ENCODE measurements around the gene MPZL2. TPM values are rescaled to one million over a fixed set of nuclear protein-coding genes. Genes with fewer than 3 reads are reported as not detected.

MPZL2 gene
- total and polyA plus RNA-seq, 12 donors = 0.48 to 14.9 (median 5.1) TPM

DNA sequence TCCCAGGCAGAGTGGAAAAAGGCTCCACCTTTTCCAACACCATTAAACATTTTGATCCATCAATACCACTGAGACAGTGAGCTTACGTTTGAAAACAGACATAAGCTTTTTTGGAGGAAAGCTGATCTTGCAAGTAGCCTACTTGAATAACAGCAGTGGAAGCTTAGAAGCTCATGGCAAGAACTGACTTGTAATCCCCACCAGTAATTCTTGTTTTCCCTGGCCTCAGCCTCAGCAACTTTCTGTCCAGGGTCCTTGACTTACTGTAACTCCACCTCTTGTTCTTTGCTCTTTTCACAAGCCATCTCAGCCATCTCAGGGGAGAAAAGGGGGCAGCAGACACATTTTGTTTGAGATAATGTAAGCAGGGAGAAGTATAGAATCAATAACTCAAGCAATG, 12.3 kb upstream of the MPZL2 start:
- Histone ChIP-seq H3K4me3 (no peak overlapping the region), H3K27me3 (peaks cover 5% of the 10 kb centered on the region), H3K27ac (no peak overlapping the region), H3K9me3 (replicated peaks in 1 of 3) (no peaks in the 10 kb centered on the region), H3K4me1 (replicated peaks in 1 of 2) (no peaks in the 10 kb centered on the region), H3K36me3 (replicated peaks in 1 of 2) (no peaks in the 10 kb centered on the region)
- no peak for DNase-seq
- WGBS, 4 donors = 43 to 73% (median 60%) methylated on average over 1 of the region's 1 CpG
- TF ChIP-seq POLR2A (IDR thresholded peaks at IDR 0.05) = no peak
- TF ChIP-seq, protein P1, sequence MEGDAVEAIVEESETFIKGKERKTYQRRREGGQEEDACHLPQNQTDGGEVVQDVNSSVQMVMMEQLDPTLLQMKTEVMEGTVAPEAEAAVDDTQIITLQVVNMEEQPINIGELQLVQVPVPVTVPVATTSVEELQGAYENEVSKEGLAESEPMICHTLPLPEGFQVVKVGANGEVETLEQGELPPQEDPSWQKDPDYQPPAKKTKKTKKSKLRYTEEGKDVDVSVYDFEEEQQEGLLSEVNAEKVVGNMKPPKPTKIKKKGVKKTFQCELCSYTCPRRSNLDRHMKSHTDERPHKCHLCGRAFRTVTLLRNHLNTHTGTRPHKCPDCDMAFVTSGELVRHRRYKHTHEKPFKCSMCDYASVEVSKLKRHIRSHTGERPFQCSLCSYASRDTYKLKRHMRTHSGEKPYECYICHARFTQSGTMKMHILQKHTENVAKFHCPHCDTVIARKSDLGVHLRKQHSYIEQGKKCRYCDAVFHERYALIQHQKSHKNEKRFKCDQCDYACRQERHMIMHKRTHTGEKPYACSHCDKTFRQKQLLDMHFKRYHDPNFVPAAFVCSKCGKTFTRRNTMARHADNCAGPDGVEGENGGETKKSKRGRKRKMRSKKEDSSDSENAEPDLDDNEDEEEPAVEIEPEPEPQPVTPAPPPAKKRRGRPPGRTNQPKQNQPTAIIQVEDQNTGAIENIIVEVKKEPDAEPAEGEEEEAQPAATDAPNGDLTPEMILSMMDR (IDR thresholded peaks at IDR 0.05) = no peak
- intact Hi-C loops (cut with DNase I) = no loop called here

DNA sequence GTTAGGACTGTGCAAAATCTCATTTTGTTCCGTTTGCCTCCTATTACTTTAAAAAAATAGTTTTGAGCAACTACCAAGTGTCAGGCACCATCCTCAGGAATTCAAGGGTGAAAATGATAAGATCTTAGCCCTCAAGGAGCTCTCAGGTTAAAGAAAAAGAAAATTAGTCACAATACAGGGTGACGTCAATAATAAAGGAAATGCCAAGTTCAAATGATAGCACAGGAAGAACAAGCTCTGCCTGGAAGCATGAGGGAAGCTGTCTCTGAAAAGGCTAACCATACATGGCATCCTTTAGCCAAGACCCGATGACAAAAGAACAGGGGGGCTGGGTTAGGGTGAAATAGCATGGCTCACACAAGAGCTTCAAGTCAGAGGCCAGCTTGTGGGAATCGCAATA, 11.1 kb upstream of the MPZL2 start:
- no peak for TF ChIP-seq POLR2A (IDR thresholded peaks at IDR 0.05)
- TF ChIP-seq, protein P1 (IDR thresholded peaks at IDR 0.05) = no peak
- Histone ChIP-seq H3K36me3 (replicated peaks in 1 of 2) (no peaks in the 10 kb centered on the region), H3K27me3 (peaks cover 5% of the 10 kb centered on the region), H3K4me3 (no peak overlapping the region), H3K4me1 (replicated peaks in 1 of 2) (no peaks in the 10 kb centered on the region), H3K9me3 (replicated peaks in 1 of 3) (no peaks in the 10 kb centered on the region), H3K27ac (peak overlapping the region in 1 of 5 donors; percentile 36)
- no peak for DNase-seq
- 40 to 61% (median 53%) methylated on average over 4 of the region's 4 CpGs for WGBS, 4 donors
- intact Hi-C loops (cut with DNase I) = no loop called here

DNA sequence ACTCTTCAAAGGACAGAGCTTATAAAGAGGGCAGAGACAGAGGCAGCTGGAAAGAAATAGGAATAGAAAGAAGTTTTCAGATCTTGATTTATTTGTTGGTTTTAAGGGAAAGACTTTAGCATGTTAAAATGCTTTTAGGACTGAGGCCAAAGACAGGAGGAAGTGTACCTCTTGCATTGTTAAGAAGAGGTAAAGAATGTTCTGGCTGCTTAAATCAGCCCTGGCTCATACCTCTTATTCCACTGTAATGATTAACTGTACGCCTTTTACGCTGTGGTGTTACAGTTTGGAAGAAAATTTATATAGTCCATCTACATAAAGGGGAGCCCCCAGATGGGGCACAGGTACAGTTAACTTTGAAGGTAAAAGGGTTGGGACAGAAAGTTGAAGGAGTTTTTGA, 10.1 kb upstream of the MPZL2 start:
- Histone ChIP-seq H3K27me3 (no peaks in the 10 kb centered on the region), H3K4me3 (no peak overlapping the region), H3K36me3 (replicated peaks in 1 of 2) (no peaks in the 10 kb centered on the region), H3K9me3 (replicated peaks in 1 of 3) (no peaks in the 10 kb centered on the region), H3K27ac (no peak overlapping the region), H3K4me1 (replicated peaks in 1 of 2) (no peaks in the 10 kb centered on the region)
- no peak for DNase-seq
- no peak for TF ChIP-seq POLR2A (IDR thresholded peaks at IDR 0.05)
- TF ChIP-seq, protein P1 (IDR thresholded peaks at IDR 0.05) = no peak
- intact Hi-C loops (cut with DNase I) = no loop called here
- 78 to 92% (median 88%) methylated on average over 2 of the region's 2 CpGs for WGBS, 4 donors

DNA sequence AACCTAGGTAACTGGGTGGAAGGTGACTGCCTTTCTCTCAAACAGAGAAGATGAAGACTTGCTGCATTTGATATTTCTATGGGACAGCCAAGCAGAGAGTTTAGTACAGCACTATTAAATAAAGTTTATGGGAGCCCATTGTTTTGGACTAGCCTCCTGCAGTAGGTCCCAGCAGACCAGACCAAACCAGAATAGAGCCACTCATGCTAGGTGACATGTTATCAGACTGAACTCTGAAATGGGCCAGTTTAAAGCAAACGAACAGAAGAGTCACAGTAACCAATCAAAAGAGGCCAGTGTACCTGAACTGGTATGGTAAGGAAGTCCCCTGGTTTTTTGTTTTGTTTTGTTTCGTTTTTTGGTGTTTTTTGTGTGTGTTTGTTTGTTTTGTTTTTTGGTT, 7.9 kb upstream of the MPZL2 start:
- Histone ChIP-seq H3K27me3 (no peaks in the 10 kb centered on the region), H3K9me3 (replicated peaks in 1 of 3) (no peaks in the 10 kb centered on the region), H3K4me1 (replicated peaks in 1 of 2) (no peaks in the 10 kb centered on the region), H3K36me3 (replicated peaks in 1 of 2) (no peaks in the 10 kb centered on the region), H3K4me3 (no peak overlapping the region), H3K27ac (no peak overlapping the region)
- no peak for TF ChIP-seq POLR2A (IDR thresholded peaks at IDR 0.05)
- TF ChIP-seq, protein P1 (IDR thresholded peaks at IDR 0.05) = no peak
- intact Hi-C loops (cut with DNase I) = no loop called here
- no peak for DNase-seq
- 45 to 62% (median 53%) methylated on average over 2 of the region's 2 CpGs for WGBS, 4 donors

Measured in adrenal gland (tissue), 12 donors.